ENCODE measurements around the gene KIZ.

KIZ gene

GRCh38 chr20:21146215-21146614 is 20.3 kb downstream of the KIZ start:
- Histone ChIP-seq H2BK12ac (ENCODE audit: low read length) (no peak overlapping the region), H3K27ac (replicated peaks; ENCODE audit: low read length) (no peak overlapping the region), H3K79me1 (ENCODE audit: low read depth, low read length) (no peaks in the 10 kb centered on the region), H4K8ac (ENCODE audit: low read depth, low read length) (no peak overlapping the region), H4K91ac (ENCODE audit: low read depth, low read length, poor library complexity) (no peak overlapping the region), H3K9me3 (replicated peaks in 1 of 2; ENCODE audit: control insufficient read depth in 2 of 2, insufficient read depth in 1 of 2, low read depth in 1 of 2, low read length in 2 of 2) (no peaks in the 10 kb centered on the region), H2AFZ (ENCODE audit: low read length) (no peak overlapping the region), H3K14ac (ENCODE audit: low read length) (no peak overlapping the region), H3K4ac (ENCODE audit: low read length) (no peak overlapping the region), H2BK120ac (ENCODE audit: low read depth, low read length) (no peak overlapping the region), H3K9ac (ENCODE audit: low read depth, low read length, poor library complexity) (no peak overlapping the region), H3K27me3 (ENCODE audit: control insufficient read depth in 3 of 3, insufficient read depth in 3 of 3, low read depth in 1 of 3, low read length in 3 of 3) (no peaks in the 10 kb centered on the region), H3K4me1 (ENCODE audit: control insufficient read depth in 2 of 2, insufficient read depth in 1 of 2, low read depth in 1 of 2, low read length in 2 of 2) (peaks cover 0 to 3% of the 10 kb centered on the region in 2 donors), H3K18ac (ENCODE audit: low read length) (no peak overlapping the region), H3K4me2 (ENCODE audit: insufficient read depth, low read length, poor library complexity, severe bottlenecking) (no peak overlapping the region), H3K36me3 (replicated peaks in 1 of 2; ENCODE audit: control insufficient read depth in 2 of 2, insufficient read depth in 2 of 2, low read length in 2 of 2) (no peaks in the 10 kb centered on the region), H2AK5ac (ENCODE audit: low read depth, low read length) (no peak overlapping the region), H2BK15ac (ENCODE audit: low read length) (no peak overlapping the region), H3K4me3 (ENCODE audit: low read length in 2 of 2) (no peak overlapping the region), H3K23ac (ENCODE audit: low read depth, low read length, poor library complexity) (no peak overlapping the region), H2BK5ac (ENCODE audit: low read length) (no peak overlapping the region)
- no peak for DNase-seq (ENCODE audit: low spot score)
- no CpG with 5 or more reads among the region's 4 CpGs for WGBS, 2 donors (ENCODE audit: extremely low coverage in 2 of 2, insufficient read length in 2 of 2, insufficient replicate concordance in 1 of 2)

- Histone ChIP-seq H2AFZ (ENCODE audit: low read length) (no peak overlapping the region), H2BK12ac (ENCODE audit: low read length) (no peak overlapping the region), H3K23ac (ENCODE audit: low read depth, low read length, poor library complexity) (no peak overlapping the region), H2BK5ac (ENCODE audit: low read length) (no peak overlapping the region), H2BK15ac (ENCODE audit: low read length) (no peak overlapping the region), H4K8ac (ENCODE audit: low read depth, low read length) (no peak overlapping the region), H3K27me3 (ENCODE audit: control insufficient read depth in 3 of 3, insufficient read depth in 3 of 3, low read depth in 1 of 3, low read length in 3 of 3) (no peaks in the 10 kb centered on the region), H3K18ac (ENCODE audit: low read length) (no peak overlapping the region), H3K9me3 (replicated peaks in 1 of 2; ENCODE audit: control insufficient read depth in 2 of 2, insufficient read depth in 1 of 2, low read depth in 1 of 2, low read length in 2 of 2) (no peaks in the 10 kb centered on the region), H2BK120ac (ENCODE audit: low read depth, low read length) (no peak overlapping the region), H3K14ac (ENCODE audit: low read length) (no peak overlapping the region), H3K9ac (ENCODE audit: low read depth, low read length, poor library complexity) (no peak overlapping the region), H4K91ac (ENCODE audit: low read depth, low read length, poor library complexity) (no peak overlapping the region), H3K4me1 (ENCODE audit: control insufficient read depth in 2 of 2, insufficient read depth in 1 of 2, low read depth in 1 of 2, low read length in 2 of 2) (peaks cover 0 to 3% of the 10 kb centered on the region in 2 donors), H3K79me1 (ENCODE audit: low read depth, low read length) (no peaks in the 10 kb centered on the region), H3K4ac (ENCODE audit: low read length) (no peak overlapping the region), H3K27ac (replicated peaks; ENCODE audit: low read length) (no peak overlapping the region), H3K36me3 (replicated peaks in 1 of 2; ENCODE audit: control insufficient read depth in 2 of 2, insufficient read depth in 2 of 2, low read length in 2 of 2) (no peaks in the 10 kb centered on the region), H2AK5ac (ENCODE audit: low read depth, low read length) (no peak overlapping the region), H3K4me2 (ENCODE audit: insufficient read depth, low read length, poor library complexity, severe bottlenecking) (no peak overlapping the region), H3K4me3 (ENCODE audit: low read length in 2 of 2) (no peak overlapping the region)
- WGBS, 2 donors (ENCODE audit: extremely low coverage in 2 of 2, insufficient read length in 2 of 2, insufficient replicate concordance in 1 of 2), result no CpG with 5 or more reads among the region's 1 CpG
- DNase-seq (ENCODE audit: low spot score), result no peak
These were observed 21.7 kb downstream of the KIZ start for GRCh38 chr20:21147593-21147992.

- no peak overlapping the region for H3K4ac ChIP-seq (ENCODE audit: low read length)
- H3K9ac ChIP-seq (ENCODE audit: low read depth, low read length, poor library complexity), result no peak overlapping the region
- H2BK5ac ChIP-seq (ENCODE audit: low read length), result no peak overlapping the region
- peaks cover 0 to 3% of the 10 kb centered on the region in 2 donors for H3K4me1 ChIP-seq (ENCODE audit: control insufficient read depth in 2 of 2, insufficient read depth in 1 of 2, low read depth in 1 of 2, low read length in 2 of 2)
- no peak overlapping the region for H3K27ac ChIP-seq (replicated peaks; ENCODE audit: low read length)
- no peak overlapping the region for H2AFZ ChIP-seq (ENCODE audit: low read length)
- no peak overlapping the region for H3K4me2 ChIP-seq (ENCODE audit: insufficient read depth, low read length, poor library complexity, severe bottlenecking)
- H3K9me3 ChIP-seq (replicated peaks in 1 of 2; ENCODE audit: control insufficient read depth in 2 of 2, insufficient read depth in 1 of 2, low read depth in 1 of 2, low read length in 2 of 2), result no peaks in the 10 kb centered on the region
- no peak for DNase-seq (ENCODE audit: low spot score)
- H3K18ac ChIP-seq (ENCODE audit: low read length), result no peak overlapping the region
- H4K91ac ChIP-seq (ENCODE audit: low read depth, low read length, poor library complexity), result no peak overlapping the region
- H3K79me1 ChIP-seq (ENCODE audit: low read depth, low read length), result no peaks in the 10 kb centered on the region
- no CpG with 5 or more reads among the region's 9 CpGs for WGBS, 2 donors (ENCODE audit: extremely low coverage in 2 of 2, insufficient read length in 2 of 2, insufficient replicate concordance in 1 of 2)
- H4K8ac ChIP-seq (ENCODE audit: low read depth, low read length), result no peak overlapping the region
- no peak overlapping the region for H2BK15ac ChIP-seq (ENCODE audit: low read length)
- peak overlapping the region; percentile 37 for H2AK5ac ChIP-seq (ENCODE audit: low read depth, low read length)
- H3K14ac ChIP-seq (ENCODE audit: low read length), result no peak overlapping the region
- no peak overlapping the region for H2BK12ac ChIP-seq (ENCODE audit: low read length)
- H3K36me3 ChIP-seq (replicated peaks in 1 of 2; ENCODE audit: control insufficient read depth in 2 of 2, insufficient read depth in 2 of 2, low read length in 2 of 2), result no peaks in the 10 kb centered on the region
- no peak overlapping the region for H2BK120ac ChIP-seq (ENCODE audit: low read depth, low read length)
- H3K23ac ChIP-seq (ENCODE audit: low read depth, low read length, poor library complexity), result no peak overlapping the region
- no peak overlapping the region for H3K4me3 ChIP-seq (ENCODE audit: low read length in 2 of 2)
- H3K27me3 ChIP-seq (ENCODE audit: control insufficient read depth in 3 of 3, insufficient read depth in 3 of 3, low read depth in 1 of 3, low read length in 3 of 3), result no peaks in the 10 kb centered on the region
These were observed 23.5 kb downstream of the KIZ start for GRCh38 chr20:21149344-21149743.

- WGBS, 2 donors (ENCODE audit: extremely low coverage in 2 of 2, insufficient read length in 2 of 2, insufficient replicate concordance in 1 of 2), result no CpG with 5 or more reads among the region's 5 CpGs
These were observed 25.9 kb downstream of the KIZ start for GRCh38 chr20:21151791-21152190.

More at GRCh38 chr20:21151791-21152190, 25.9 kb downstream of the KIZ start:
- Histone ChIP-seq H4K8ac (ENCODE audit: low read depth, low read length) (no peak overlapping the region), H3K14ac (ENCODE audit: low read length) (no peak overlapping the region), H3K27me3 (ENCODE audit: control insufficient read depth in 3 of 3, insufficient read depth in 3 of 3, low read depth in 1 of 3, low read length in 3 of 3) (no peaks in the 10 kb centered on the region), H3K4me3 (ENCODE audit: low read length in 2 of 2) (no peak overlapping the region), H2BK12ac (ENCODE audit: low read length) (no peak overlapping the region), H3K36me3 (replicated peaks in 1 of 2; ENCODE audit: control insufficient read depth in 2 of 2, insufficient read depth in 2 of 2, low read length in 2 of 2) (no peaks in the 10 kb centered on the region), H3K23ac (ENCODE audit: low read depth, low read length, poor library complexity) (no peak overlapping the region), H3K4me2 (ENCODE audit: insufficient read depth, low read length, poor library complexity, severe bottlenecking) (no peak overlapping the region), H2BK15ac (ENCODE audit: low read length) (no peak overlapping the region), H3K4me1 (ENCODE audit: control insufficient read depth in 2 of 2, insufficient read depth in 1 of 2, low read depth in 1 of 2, low read length in 2 of 2) (peaks cover 0 to 3% of the 10 kb centered on the region in 2 donors), H3K79me1 (ENCODE audit: low read depth, low read length) (no peaks in the 10 kb centered on the region), H2BK120ac (ENCODE audit: low read depth, low read length) (no peak overlapping the region), H3K27ac (replicated peaks; ENCODE audit: low read length) (no peak overlapping the region), H3K18ac (ENCODE audit: low read length) (no peak overlapping the region), H3K4ac (ENCODE audit: low read length) (no peak overlapping the region), H2AFZ (ENCODE audit: low read length) (no peak overlapping the region), H2AK5ac (ENCODE audit: low read depth, low read length) (no peak overlapping the region), H4K91ac (ENCODE audit: low read depth, low read length, poor library complexity) (no peak overlapping the region), H3K9ac (ENCODE audit: low read depth, low read length, poor library complexity) (no peak overlapping the region), H2BK5ac (ENCODE audit: low read length) (no peak overlapping the region), H3K9me3 (replicated peaks in 1 of 2; ENCODE audit: control insufficient read depth in 2 of 2, insufficient read depth in 1 of 2, low read depth in 1 of 2, low read length in 2 of 2) (no peaks in the 10 kb centered on the region)
- DNase-seq (ENCODE audit: low spot score), result no peak
